Muscle layer of duodenum (tissue), 2 donors: ENCODE measurements around the gene RNF43.
A peak's percentile ranks its signal among the peaks of the same experiment; 100 is the strongest.

Experiments
- H3K27ac ChIP-seq: one replicate; pipeline ENCODE4 v1.7.0; 2013; ENCODE audit warnings: mild to moderate bottlenecking, low read length
- H3K27me3 ChIP-seq: one replicate; pipeline ENCODE4 v1.7.0; 2013; ENCODE audit warnings: low read depth, mild to moderate bottlenecking, control low read depth, low read length
- H3K36me3 ChIP-seq, 2 donors: one replicate each; pipeline ENCODE4 v1.7.0; 2013; ENCODE audit warnings: low read length in 2 of 2, control low read depth in 1 of 2, mild to moderate bottlenecking in 1 of 2; ENCODE audit not compliant: insufficient read depth in 2 of 2, control insufficient read depth in 1 of 2
- H3K4me1 ChIP-seq, 2 donors: one replicate each; pipeline ENCODE4 v1.7.0; 2013; ENCODE audit warnings: low read length in 2 of 2, mild to moderate bottlenecking in 2 of 2, control low read depth in 1 of 2, moderate library complexity in 1 of 2; ENCODE audit not compliant: insufficient read depth in 2 of 2, control insufficient read depth in 1 of 2
- H3K4me3 ChIP-seq, 2 donors: one replicate each; pipeline ENCODE4 v1.7.0; 2013; ENCODE audit warnings: low read length in 2 of 2, low read depth in 1 of 2, mild to moderate bottlenecking in 1 of 2
- H3K9me3 ChIP-seq, 2 donors: one replicate each; pipeline ENCODE4 v1.7.0; 2013; ENCODE audit warnings: low read length in 2 of 2, control low read depth in 1 of 2, mild to moderate bottlenecking in 1 of 2; ENCODE audit not compliant: control insufficient read depth in 1 of 2
- donor health status: healthy.

The RNF43 gene

DNA sequence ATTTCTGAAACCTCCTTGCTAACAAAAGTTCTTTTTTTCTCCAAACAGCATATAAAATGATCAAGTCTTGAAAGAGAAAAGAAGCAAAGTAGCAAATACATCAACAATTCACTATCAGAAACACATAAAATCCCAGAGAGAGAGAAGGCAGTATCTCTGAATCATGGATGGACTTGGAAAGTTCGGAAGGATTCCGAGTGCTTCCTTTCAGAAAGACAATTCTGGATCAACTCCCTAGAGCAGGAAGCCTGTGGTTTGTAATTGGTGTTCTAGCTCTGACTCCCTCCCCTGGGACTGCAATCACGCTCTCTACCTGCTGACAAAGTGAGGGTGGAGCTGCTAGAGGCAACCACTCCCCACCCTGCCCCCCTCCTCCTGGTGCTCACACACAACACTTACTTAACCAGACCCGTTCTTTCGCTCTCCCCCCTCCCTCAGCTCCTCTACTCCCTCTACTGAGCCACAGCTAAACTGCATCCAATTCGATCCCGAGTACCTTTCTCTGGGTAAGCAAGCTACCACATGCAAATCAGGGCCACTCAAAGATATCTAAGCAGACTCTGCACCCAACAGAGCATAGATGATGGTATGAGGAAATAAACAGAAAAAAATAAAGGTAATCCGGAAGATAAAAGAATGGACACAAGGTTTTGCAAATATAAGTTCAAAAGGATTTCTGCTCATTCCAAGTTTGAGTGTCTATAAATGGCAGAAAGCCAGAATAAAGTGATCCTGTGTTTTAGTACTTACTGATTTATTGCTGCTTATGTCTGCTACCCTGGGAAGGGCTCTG, at the start of gene RNF43:
Gene RNF43 (minus strand): TSS at position 235 of the 793 bp plus-strand sequence. CDS start 1,957 bp downstream, outside the sequence.
- no peaks in the 10 kb centered on the region for H3K27me3 ChIP-seq
- H3K4me1 ChIP-seq, result no peaks in the 10 kb centered on the region
- no peaks in the 10 kb centered on the region for H3K9me3 ChIP-seq
- H3K4me3 ChIP-seq, result peak within 1 kb of the TSS; percentile 55 to 67
- H3K36me3 ChIP-seq, result no peaks in the 10 kb centered on the region
- H3K27ac ChIP-seq, result peak within 1 kb of the TSS; percentile 92

DNA sequence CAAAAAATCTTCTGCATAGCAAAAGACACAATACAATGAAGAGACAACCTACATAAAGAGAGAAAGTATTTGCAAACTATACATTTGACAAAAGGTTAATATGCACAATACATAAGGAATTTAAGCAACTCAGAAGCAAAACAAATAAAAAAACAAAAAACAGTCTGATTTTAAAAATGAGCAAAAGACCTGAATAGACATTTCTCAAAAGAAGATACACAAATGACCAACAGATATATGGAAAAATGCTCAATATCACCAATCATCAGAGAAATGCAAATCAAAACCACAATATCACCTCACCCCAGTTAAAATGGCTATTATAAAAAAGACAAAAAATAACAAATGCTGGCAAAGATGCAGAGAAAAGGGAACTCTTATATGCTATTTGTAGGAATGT, 38.2 kb upstream of the RNF43 start:
- H3K9me3 ChIP-seq, result no peaks in the 10 kb centered on the region

DNA sequence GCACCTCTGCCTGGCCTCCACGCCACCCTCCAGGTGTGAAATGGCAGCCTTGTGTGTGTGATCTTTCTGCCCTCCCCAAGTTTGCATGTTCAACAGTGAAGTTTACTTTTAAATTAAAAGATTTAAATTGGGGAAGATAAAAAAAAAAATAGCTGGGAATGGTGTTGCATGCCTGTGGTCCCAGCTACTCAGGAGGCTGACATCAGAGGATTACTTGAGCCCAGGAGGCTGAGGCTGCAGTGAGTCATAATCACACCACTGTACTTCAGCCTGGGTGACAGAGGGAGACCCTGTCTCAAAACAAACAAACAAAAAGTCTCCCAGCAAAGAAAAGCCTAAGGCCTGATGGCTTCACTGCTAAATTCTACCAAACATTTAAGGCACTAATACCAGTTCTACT, 35.4 kb upstream of the RNF43 start:
- no peaks in the 10 kb centered on the region for H3K4me1 ChIP-seq
- no peaks in the 10 kb centered on the region for H3K9me3 ChIP-seq
- H3K36me3 ChIP-seq, result no peaks in the 10 kb centered on the region
- no peak overlapping the region for H3K4me3 ChIP-seq
- H3K27me3 ChIP-seq, result no peaks in the 10 kb centered on the region
- no peak overlapping the region for H3K27ac ChIP-seq

More for the DNA sequence above, 38.2 kb upstream of the RNF43 start:
- no peaks in the 10 kb centered on the region for H3K36me3 ChIP-seq
- H3K27ac ChIP-seq, result no peak overlapping the region
- no peaks in the 10 kb centered on the region for H3K4me1 ChIP-seq
- H3K4me3 ChIP-seq, result no peak overlapping the region
- no peaks in the 10 kb centered on the region for H3K27me3 ChIP-seq

DNA sequence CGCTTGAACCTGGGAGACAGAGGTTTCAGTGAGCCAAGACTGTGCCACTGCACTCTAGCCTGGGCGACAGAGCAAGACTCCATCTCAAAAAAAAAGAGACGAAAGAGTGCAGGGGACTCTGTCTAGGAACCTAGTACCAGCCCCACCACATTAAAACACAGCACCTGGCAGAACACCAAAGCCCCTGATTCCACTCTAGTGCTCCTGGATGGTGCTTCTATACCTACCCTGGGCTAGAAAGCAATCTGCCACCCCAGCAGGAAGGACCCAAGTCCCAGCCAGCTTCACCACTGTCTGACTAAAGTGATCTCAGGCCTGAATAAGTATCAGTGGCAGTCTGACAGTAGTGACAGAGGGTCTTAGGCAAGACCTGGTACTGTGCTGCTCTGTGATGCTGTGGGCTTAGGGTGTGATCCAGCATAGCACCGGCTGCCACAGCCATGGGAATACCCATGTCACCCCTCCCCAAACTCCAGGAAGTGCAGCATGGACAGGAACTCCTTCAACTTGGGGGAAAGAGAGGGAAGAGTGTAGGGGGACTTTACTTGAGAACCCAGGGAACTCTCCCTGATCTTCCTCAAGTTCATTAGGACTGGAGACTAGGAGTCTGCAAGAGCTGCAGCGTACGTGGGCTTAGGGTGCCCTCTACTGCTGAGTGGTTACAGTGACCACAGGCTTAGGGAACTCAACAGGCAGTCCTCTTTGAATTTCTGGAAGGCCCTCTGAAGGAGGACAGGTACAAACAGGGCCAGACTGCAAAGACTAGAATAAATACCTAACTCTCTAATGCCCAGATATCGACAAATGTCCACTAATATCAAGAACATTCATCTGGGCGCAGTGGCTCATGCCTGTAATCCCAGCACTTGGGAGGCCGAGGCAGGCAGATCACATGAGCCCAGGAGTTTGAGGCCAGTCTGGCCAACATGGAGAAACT, 30.0 kb upstream of the RNF43 start:
- Histone ChIP-seq H3K36me3 (no peaks in the 10 kb centered on the region), H3K27ac (no peak overlapping the region), H3K4me3 (no peak overlapping the region), H3K9me3 (no peaks in the 10 kb centered on the region), H3K4me1 (no peaks in the 10 kb centered on the region), H3K27me3 (no peaks in the 10 kb centered on the region)

DNA sequence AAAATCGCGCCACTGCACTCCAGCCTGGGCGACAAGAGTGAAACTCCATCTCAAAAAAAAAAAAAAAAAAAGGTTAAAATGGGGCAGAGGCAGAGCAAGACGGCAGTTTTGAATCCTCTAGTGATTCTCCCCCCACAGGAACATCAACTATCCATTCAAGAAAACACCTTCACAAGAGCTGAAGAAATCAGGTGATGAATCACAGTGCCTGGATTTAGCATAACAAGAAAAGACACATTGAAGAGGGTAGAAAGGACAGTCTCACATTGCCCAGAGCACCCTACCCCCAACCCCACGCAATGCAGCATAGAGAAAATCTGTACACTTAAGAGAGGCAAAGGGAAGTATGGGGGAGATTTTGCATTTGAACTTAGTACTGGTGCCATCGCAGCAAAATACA, 28.8 kb upstream of the RNF43 start:
- Histone ChIP-seq H3K4me3 (no peak overlapping the region), H3K27ac (no peak overlapping the region), H3K27me3 (no peaks in the 10 kb centered on the region), H3K4me1 (no peaks in the 10 kb centered on the region), H3K36me3 (no peaks in the 10 kb centered on the region), H3K9me3 (no peaks in the 10 kb centered on the region)

DNA sequence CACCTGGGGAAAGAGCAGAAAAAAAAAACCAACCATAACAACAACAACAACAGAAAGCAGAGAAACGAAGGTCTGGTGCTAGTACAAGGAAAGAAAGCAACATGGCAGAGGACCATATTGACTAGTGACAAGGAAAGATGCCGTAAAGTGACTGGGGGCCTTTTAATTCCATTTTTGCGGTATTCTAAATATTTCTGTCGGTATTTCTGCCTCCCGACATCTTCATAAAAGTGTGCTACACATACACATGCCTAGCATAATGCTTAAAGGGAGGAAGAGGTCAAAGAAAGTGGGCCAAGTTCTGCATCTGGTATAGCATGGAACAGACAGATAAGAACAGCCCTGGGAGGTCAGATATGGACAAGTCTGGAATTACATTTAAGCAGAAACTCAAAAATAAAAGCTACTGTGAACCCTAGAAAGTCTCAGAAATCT, 19.5 kb upstream of the RNF43 start:
- Histone ChIP-seq H3K4me1 (no peaks in the 10 kb centered on the region), H3K27me3 (no peaks in the 10 kb centered on the region), H3K27ac (no peak overlapping the region), H3K36me3 (no peaks in the 10 kb centered on the region), H3K9me3 (no peaks in the 10 kb centered on the region), H3K4me3 (no peak overlapping the region)

DNA sequence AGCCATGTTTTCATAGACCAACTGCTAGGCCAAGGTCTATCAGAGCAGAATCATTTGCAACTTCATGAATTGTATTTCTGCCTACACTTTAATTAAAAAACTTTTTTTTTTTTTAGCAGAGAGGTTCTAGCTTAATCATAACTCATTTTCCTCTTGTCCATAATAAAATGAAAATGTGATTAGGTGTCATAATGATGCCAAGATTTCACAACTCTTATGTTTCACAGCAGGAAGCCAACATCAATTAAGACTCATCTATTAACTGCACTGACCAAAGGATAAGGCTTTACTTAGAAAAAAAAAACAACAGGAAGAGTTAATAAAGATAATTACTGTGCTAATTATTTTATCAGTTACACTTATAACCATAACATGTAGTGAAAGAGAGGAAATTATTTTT, 18.9 kb upstream of the RNF43 start:
- Histone ChIP-seq H3K36me3 (no peaks in the 10 kb centered on the region), H3K27ac (no peak overlapping the region), H3K4me3 (no peak overlapping the region), H3K9me3 (no peaks in the 10 kb centered on the region), H3K27me3 (no peaks in the 10 kb centered on the region), H3K4me1 (no peaks in the 10 kb centered on the region)

DNA sequence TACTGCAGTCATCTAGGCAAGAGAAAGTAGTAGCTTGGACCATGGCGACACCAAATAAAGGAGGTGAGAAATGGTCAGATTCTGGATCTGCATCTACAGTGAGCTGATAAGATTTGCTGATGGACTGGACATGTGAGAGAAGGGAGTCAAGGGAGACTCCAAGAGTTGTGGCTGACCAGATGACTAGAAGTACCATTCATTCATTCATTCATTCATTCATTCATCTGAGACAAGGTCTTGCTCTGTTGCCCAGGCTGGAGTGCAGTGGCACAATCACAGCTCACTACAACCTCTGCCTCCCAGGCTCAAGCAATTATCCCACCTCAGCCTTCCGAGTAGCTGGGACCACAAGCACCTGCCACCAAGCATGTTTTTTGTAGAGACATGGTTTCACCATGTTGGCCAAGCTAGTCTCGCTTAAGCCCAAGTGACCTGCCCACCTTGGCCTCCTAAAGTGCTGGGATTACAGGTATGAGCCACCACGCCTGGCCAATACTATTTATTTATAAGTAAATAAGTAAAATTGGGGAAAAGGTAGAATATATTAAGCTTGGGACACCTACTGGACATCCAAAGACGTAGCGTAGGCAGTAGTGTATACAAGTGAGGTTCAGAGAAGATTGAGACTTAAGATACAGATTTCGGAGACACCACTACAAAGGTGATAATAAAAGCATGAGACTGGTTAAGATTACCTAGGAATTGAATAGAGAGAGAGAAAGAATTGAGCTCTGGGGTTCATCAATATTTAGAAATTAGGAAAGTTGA, 15.7 kb upstream of the RNF43 start:
- no peak overlapping the region for H3K4me3 ChIP-seq
- H3K27ac ChIP-seq, result no peak overlapping the region
- H3K9me3 ChIP-seq, result no peaks in the 10 kb centered on the region
- H3K4me1 ChIP-seq, result no peaks in the 10 kb centered on the region
- H3K36me3 ChIP-seq, result no peaks in the 10 kb centered on the region
- H3K27me3 ChIP-seq, result no peaks in the 10 kb centered on the region

DNA sequence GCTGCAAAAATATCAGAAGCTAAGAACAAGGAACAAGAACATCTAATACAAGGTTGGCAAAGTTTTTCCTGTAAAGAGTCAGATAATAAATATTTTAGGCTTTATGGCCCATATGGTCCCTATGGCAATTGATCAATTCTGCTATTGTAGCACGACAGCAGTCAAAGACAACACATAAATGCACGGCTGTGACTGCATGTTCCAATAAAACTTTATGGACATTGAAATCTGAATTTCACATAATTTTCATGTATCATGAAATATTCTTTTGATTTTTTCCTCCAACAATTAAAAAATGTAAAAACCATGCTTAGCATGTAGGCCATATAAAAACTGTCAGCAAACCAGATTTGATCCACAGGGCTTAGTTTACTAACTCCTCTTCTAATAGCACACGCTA, 10.5 kb upstream of the RNF43 start:
- Histone ChIP-seq H3K27me3 (no peaks in the 10 kb centered on the region), H3K9me3 (no peaks in the 10 kb centered on the region), H3K27ac (no peak overlapping the region), H3K4me3 (no peak overlapping the region), H3K4me1 (no peaks in the 10 kb centered on the region), H3K36me3 (no peaks in the 10 kb centered on the region)

DNA sequence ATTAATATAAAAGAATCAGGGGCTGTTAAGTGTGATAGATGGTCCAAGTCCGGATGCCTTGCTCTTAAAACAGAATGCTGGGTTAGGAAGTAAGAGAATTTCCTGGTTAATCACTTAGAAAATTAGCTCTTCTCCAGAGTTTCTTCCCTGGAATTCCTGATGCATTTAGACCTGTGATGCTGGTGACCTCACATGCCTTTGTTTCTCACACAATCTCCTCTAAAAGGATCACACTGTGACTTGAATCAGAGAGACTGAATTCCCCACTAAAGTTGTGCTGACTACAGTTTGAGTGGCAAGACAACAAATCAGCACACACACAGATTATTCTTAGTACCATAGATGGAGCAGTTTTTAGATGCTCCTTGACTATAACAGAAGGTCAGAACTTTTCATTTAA, 4.4 kb upstream of the RNF43 start:
- Histone ChIP-seq H3K36me3 (no peaks in the 10 kb centered on the region), H3K27me3 (no peaks in the 10 kb centered on the region), H3K9me3 (no peaks in the 10 kb centered on the region), H3K4me3 (no peak overlapping the region), H3K27ac (no peak overlapping the region), H3K4me1 (no peaks in the 10 kb centered on the region)

DNA sequence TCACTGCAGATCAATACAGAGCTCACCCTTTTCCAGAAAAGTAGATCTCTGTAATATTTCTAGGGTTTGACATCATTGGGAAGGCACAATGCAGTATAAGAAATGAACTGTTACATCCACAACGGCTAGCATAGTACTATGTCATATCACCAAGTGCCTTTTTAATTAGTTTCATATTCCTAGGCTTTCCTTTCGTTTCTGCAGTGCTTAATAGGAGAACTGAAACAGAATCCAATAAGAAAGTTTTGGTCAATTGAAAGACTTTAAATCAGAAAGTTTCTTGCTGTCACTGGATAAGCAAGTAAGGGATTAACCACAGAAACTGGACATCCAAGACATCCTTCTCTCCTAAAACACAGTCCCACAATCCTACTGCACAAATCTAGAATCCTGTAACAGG, 3.5 kb upstream of the RNF43 start:
- H3K4me1 ChIP-seq, result no peaks in the 10 kb centered on the region
- no peak overlapping the region for H3K4me3 ChIP-seq
- no peaks in the 10 kb centered on the region for H3K36me3 ChIP-seq
- H3K27ac ChIP-seq, result no peak overlapping the region
- no peaks in the 10 kb centered on the region for H3K27me3 ChIP-seq
- no peaks in the 10 kb centered on the region for H3K9me3 ChIP-seq
